Ectodermal cell (in vitro differentiated cells): ENCODE measurements around the gene GALNT17.

Source experiments
- H3K27ac ChIP-seq: 2 replicates; pipeline ENCODE4 v1.7.0; 2013; ENCODE audit warnings: mild to moderate bottlenecking, low read depth, low read length; ENCODE audit not compliant: insufficient read depth, poor library complexity, severe bottlenecking
- H3K27me3 ChIP-seq: 2 replicates; pipeline ENCODE4 v1.7.0; 2013; ENCODE audit warnings: mild to moderate bottlenecking, low read length; ENCODE audit not compliant: insufficient read depth, control insufficient read depth, poor library complexity, severe bottlenecking
- H3K36me3 ChIP-seq: one replicate; pipeline ENCODE4 v1.7.0; 2013; ENCODE audit warnings: low read length; ENCODE audit not compliant: control insufficient read depth, insufficient read depth
- H3K4me1 ChIP-seq: one replicate; pipeline ENCODE4 v1.7.0; 2013; ENCODE audit warnings: low read length; ENCODE audit not compliant: control insufficient read depth, insufficient read depth
- H3K4me3 ChIP-seq: 2 replicates; pipeline ENCODE4 v1.7.0; 2013; ENCODE audit warnings: low read depth, low read length, control low read depth; ENCODE audit not compliant: insufficient read depth
- H3K9me3 ChIP-seq: 2 replicates; pipeline ENCODE4 v1.7.0; 2013; ENCODE audit warnings: mild to moderate bottlenecking, low read length, moderate library complexity; ENCODE audit not compliant: control insufficient read depth
- WGBS, 2 experiments: methylation state at CpG; one replicate each; pipeline ENCODE4 v1.1.7; 2013; ENCODE audit warnings: missing lambda C conversion rate in 2 of 2; 5-methylcytosine and 5-hydroxymethylcytosine counted together

The GALNT17 gene

DNA sequence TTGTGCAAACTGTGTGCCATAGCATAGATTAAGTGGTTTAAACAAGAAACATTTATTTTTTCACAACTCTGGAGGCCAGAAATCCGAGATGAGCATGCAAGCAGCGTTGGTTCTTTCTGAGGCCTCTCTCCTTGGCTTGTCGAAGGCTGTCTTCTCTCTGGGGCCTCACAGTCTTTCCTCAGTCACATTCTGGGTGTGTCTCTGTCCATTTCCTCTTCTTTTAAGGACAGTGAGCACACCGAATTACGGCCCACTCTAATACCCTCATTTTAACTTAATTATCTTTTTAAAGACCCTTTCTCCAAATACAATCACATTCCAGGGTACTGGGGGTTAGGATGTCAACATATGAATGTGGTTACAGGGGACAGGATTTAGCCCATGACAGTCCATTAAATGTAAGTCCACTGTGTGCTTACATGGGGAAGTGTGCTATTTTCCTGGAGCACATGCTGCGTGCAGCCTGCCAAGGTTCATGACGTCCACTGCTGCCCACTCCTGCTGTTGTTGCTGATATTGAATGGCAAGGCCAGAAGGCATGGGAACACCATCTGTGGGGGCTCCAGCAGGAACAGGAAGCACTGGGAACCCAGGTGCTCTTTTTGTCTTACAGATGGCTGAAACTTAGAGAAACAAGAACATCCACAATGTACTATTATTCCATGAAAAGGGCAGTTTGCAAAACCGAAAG lies 365.5 kb downstream of the GALNT17 start:
- Histone ChIP-seq H3K27me3 (no peaks in the 10 kb centered on the region), H3K27ac (no peak overlapping the region), H3K4me1 (no peaks in the 10 kb centered on the region), H3K4me3 (no peak overlapping the region), H3K36me3 (no peaks in the 10 kb centered on the region), H3K9me3 (no peaks in the 10 kb centered on the region)
- 87 to 89% methylated on average over 8 of the region's 8 CpGs for WGBS, 2 experiments

GRCh38 chr7:71498381-71498780 lies 366.4 kb downstream of the GALNT17 start:
- Histone ChIP-seq H3K36me3 (no peaks in the 10 kb centered on the region), H3K27me3 (no peaks in the 10 kb centered on the region), H3K4me1 (no peaks in the 10 kb centered on the region), H3K27ac (no peak overlapping the region), H3K9me3 (no peaks in the 10 kb centered on the region), H3K4me3 (no peak overlapping the region)
- 94 to 95% methylated on average over 3 of the region's 3 CpGs for WGBS, 2 experiments

- WGBS, 2 experiments, result 58 to 65% methylated on average over 7 of the region's 7 CpGs
- H3K4me3 ChIP-seq, result no peak overlapping the region
- H3K27me3 ChIP-seq, result no peaks in the 10 kb centered on the region
- peaks cover 15% of the 10 kb centered on the region for H3K4me1 ChIP-seq
- no peak overlapping the region for H3K27ac ChIP-seq
- no peaks in the 10 kb centered on the region for H3K36me3 ChIP-seq
- H3K9me3 ChIP-seq, result no peaks in the 10 kb centered on the region
Measured at GRCh38 chr7:71504697-71505441, 372.9 kb downstream of the GALNT17 start.

GRCh38 chr7:71506822-71507221 lies 374.9 kb downstream of the GALNT17 start:
- Histone ChIP-seq H3K27me3 (no peaks in the 10 kb centered on the region), H3K9me3 (no peaks in the 10 kb centered on the region), H3K27ac (no peak overlapping the region), H3K4me3 (no peak overlapping the region), H3K36me3 (no peaks in the 10 kb centered on the region), H3K4me1 (peaks cover 15% of the 10 kb centered on the region)
- WGBS, 2 experiments, result 89 to 95% methylated on average over 6 of the region's 6 CpGs

DNA sequence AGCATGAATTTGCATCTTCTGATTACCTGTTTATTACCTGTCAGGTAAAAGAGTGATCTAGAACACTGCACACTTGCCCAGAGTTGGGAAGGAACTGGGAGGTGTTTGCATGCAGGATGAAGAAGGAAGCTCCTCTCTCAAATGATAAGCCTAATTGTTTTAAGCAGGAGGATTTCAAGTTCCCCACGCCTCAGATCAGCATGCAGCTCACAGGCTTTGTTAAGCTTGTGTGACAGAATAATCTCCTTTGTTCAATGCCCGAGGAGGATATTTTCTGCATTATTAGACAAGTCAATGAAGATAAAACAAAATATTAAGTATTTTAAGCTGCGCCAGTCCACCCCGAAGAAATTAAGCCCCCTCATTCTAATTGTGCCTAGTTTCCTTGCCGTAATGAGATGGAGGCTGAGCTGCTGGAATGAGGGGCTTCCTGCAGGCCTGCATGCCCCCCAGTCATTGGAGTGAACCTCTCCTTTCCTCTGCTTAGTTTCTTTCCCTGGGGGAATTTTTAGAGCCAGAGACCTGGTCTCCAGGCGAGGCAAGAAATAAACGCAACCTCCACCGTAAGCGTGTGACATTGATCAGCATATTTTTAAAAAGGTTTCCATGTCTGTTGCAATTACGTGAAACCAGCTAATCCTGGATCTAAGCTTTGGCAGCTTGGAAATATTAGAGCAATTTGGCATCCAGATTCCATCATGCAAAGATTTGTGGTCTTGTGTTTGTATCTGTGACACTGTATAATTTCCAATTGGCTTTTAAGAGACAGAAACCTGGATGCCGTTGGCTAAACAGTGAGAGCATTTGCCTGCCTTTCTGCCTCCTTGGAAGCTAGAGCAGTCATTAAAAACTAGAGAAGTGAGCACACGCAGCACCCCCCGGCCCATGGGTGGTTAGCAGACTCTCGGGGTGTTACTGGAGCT lies 376.0 kb downstream of the GALNT17 start:
- no peaks in the 10 kb centered on the region for H3K36me3 ChIP-seq
- H3K27ac ChIP-seq, result peak overlapping the region; percentile 33
- H3K4me3 ChIP-seq, result no peak overlapping the region
- H3K9me3 ChIP-seq, result no peaks in the 10 kb centered on the region
- H3K4me1 ChIP-seq, result peaks cover 15% of the 10 kb centered on the region
- WGBS, 2 experiments, result 71 to 72% methylated on average over 13 of the region's 14 CpGs
- no peaks in the 10 kb centered on the region for H3K27me3 ChIP-seq

DNA sequence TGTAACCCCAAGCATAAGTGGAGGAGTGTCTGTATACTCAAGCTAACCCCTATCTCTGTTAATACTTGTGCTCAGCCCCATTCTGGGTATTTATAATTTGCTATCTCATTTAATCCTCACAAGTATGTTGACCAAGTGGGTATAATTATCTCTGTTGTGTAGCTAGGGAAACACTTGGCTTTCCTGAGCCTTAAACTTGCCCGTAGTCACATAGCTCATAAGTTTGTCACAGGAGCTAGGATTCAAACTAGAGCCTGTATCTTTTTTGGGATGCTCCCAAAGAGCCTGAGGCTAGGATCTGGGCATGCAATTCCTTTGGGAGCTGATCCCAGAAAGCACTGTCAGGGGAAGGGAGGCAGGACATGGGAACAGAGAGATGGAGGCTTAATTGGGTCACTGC lies 377.4 kb downstream of the GALNT17 start:
- Histone ChIP-seq H3K27me3 (no peaks in the 10 kb centered on the region), H3K4me1 (peaks cover 15% of the 10 kb centered on the region), H3K9me3 (no peaks in the 10 kb centered on the region), H3K27ac (no peak overlapping the region), H3K36me3 (peaks cover 3% of the 10 kb centered on the region), H3K4me3 (no peak overlapping the region)
- WGBS, 2 experiments, result 92 to 97% methylated on average over 1 of the region's 1 CpG

- Histone ChIP-seq H3K9me3 (no peaks in the 10 kb centered on the region), H3K27ac (no peak overlapping the region), H3K36me3 (peaks cover 5% of the 10 kb centered on the region), H3K4me1 (peaks cover 15% of the 10 kb centered on the region), H3K27me3 (no peaks in the 10 kb centered on the region), H3K4me3 (no peak overlapping the region)
- 82% methylated on average over 3 of the region's 3 CpGs for WGBS, 2 experiments
Measured at GRCh38 chr7:71511361-71511807, 379.4 kb downstream of the GALNT17 start.

- H3K9me3 ChIP-seq, result peaks cover 3% of the 10 kb centered on the region
- no peaks in the 10 kb centered on the region for H3K27me3 ChIP-seq
- no peak overlapping the region for H3K27ac ChIP-seq
- no peak overlapping the region for H3K4me3 ChIP-seq
- H3K36me3 ChIP-seq, result peaks cover 14% of the 10 kb centered on the region
- 91 to 94% methylated on average over 7 of the region's 7 CpGs for WGBS, 2 experiments
- no peaks in the 10 kb centered on the region for H3K4me1 ChIP-seq
Measured at GRCh38 chr7:71517940-71518699, 386.2 kb downstream of the GALNT17 start.

DNA sequence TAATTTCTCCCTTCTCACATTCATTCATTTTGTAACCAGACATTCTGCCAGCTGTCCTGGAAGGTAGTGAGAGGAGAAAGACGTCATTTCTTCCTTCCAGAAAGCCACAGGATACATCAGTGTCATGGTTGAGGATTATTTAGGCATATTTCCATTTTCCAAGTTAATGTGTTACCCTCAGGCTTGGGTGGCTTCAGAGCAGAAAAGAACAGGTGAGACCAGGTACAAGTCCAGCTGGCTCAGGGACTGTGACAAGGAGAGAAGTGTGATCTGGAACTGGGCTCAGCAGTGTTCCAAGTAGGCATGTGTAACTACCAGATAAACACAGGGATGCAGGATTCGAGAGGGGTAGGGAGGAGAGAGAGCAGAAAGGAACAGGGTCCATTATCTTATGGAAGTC lies 386.9 kb downstream of the GALNT17 start:
- H3K4me3 ChIP-seq, result no peak overlapping the region
- no peak overlapping the region for H3K27ac ChIP-seq
- no peaks in the 10 kb centered on the region for H3K27me3 ChIP-seq
- H3K4me1 ChIP-seq, result no peaks in the 10 kb centered on the region
- 97 to 100% methylated on average over 2 of the region's 2 CpGs for WGBS, 2 experiments
- H3K36me3 ChIP-seq, result peaks cover 14% of the 10 kb centered on the region
- peaks cover 3% of the 10 kb centered on the region for H3K9me3 ChIP-seq
